Right atrium auricular region (tissue), 2 donors: Measurements from ENCODE around the gene HADHA. TPM values are rescaled to one million over a fixed set of nuclear protein-coding genes. Genes with fewer than 3 reads are reported as not detected.
A peak's percentile ranks its signal among the peaks of the same experiment; 100 is the strongest.

Experiments
- DNase-seq: peaks from one replicate; pipeline ENCODE4 v3.0.0-alpha.2; 2019; ENCODE audit warnings: low spot score
- H3K27ac ChIP-seq, 2 donors: fragments of 200-600 bp; sonication (generic); 1 replicate in 1 of 2; 2 replicates in 1 of 2; pipeline ENCODE4 v1.5.1; 2016 to 2019
- H3K27me3 ChIP-seq, 2 donors: fragments of 200-600 bp; sonication (generic); one replicate each; pipeline versions ENCODE4 v1.5.1 to v1.6.0; 2017 to 2019
- H3K36me3 ChIP-seq: fragments of 200-600 bp; sonication (generic); one replicate; pipeline ENCODE4 v1.5.1; 2016
- H3K4me1 ChIP-seq, 2 donors: fragments of 200-600 bp; sonication (generic); one replicate each; pipeline versions ENCODE4 v1.5.1 to v1.6.0; 2017 to 2019
- H3K4me3 ChIP-seq, 2 donors: fragments of 200-600 bp; sonication (generic); 1 replicate in 1 of 2; 2 replicates in 1 of 2; pipeline ENCODE4 v1.5.1; 2017 to 2019; ENCODE audit warnings: mild to moderate bottlenecking in 1 of 2, moderate library complexity in 1 of 2
- H3K9me3 ChIP-seq, 2 donors: fragments of 200-600 bp; sonication (generic); one replicate each; pipeline ENCODE4 v1.5.1; 2019
- CTCF ChIP-seq, 2 donors: fragments of 200-600 bp; sonication (generic); IDR thresholded peaks; one replicate each; pipeline ENCODE4 v1.5.1; 2019; ENCODE audit warnings: antibody characterized with exemption in 2 of 2
- total RNA-seq, 2 donors: library from RNA; depleted of rRNA; stranded (reverse); fragments of >200 nt; gene quantifications; one replicate each; pipeline ENCODE4 v1.1.0, GENCODE V29; 2016

HADHA gene
- total RNA-seq, 2 donors from 2014 or later, result 333 to 364 TPM

- peak overlapping the region in 1 of 2 donors; percentile 63 for H3K4me3 ChIP-seq
Measured at GRCh38 chr2:26185954-26186770, 58.3 kb downstream of the HADHA start.

GRCh38 chr2:26185304-26185928 lies 59.0 kb downstream of the HADHA start:
- Histone ChIP-seq H3K9me3 (no peaks in the 10 kb centered on the region), H3K4me1 (peaks cover 0 to 15% of the 10 kb centered on the region in 2 donors), H3K27ac (peak overlapping the region; percentile 59 to 60), H3K4me3 (peak overlapping the region; percentile 61 to 63), H3K36me3 (no peaks in the 10 kb centered on the region), H3K27me3 (no peaks in the 10 kb centered on the region)
- TF ChIP-seq CTCF (IDR thresholded peaks at IDR 0.05), result no peak
- no peak for DNase-seq

More at GRCh38 chr2:26185954-26186770, 58.3 kb downstream of the HADHA start:
- Histone ChIP-seq H3K36me3 (peaks cover 6% of the 10 kb centered on the region), H3K4me1 (peaks cover 0 to 15% of the 10 kb centered on the region in 2 donors), H3K27me3 (no peaks in the 10 kb centered on the region), H3K9me3 (no peaks in the 10 kb centered on the region), H3K27ac (no peak overlapping the region)
- no peak for TF ChIP-seq CTCF (IDR thresholded peaks at IDR 0.05)
- DNase-seq, result no peak

GRCh38 chr2:26184555-26185303 lies 59.7 kb downstream of the HADHA start:
- Histone ChIP-seq H3K27me3 (no peaks in the 10 kb centered on the region), H3K9me3 (no peaks in the 10 kb centered on the region), H3K36me3 (no peaks in the 10 kb centered on the region), H3K4me1 (peaks cover 0 to 17% of the 10 kb centered on the region in 2 donors), H3K4me3 (peak overlapping the region; percentile 61 to 63), H3K27ac (peak overlapping the region; percentile 59 to 60)
- peak; percentile 79 for DNase-seq
- TF ChIP-seq CTCF (IDR thresholded peaks at IDR 0.05), result peak; percentile 68 to 80

GRCh38 chr2:26184121-26184520 lies 60.3 kb downstream of the HADHA start:
- no peak for DNase-seq
- no peak for TF ChIP-seq CTCF (IDR thresholded peaks at IDR 0.05)
- H3K27me3 ChIP-seq, result no peaks in the 10 kb centered on the region
- H3K27ac ChIP-seq, result no peak overlapping the region
- H3K4me1 ChIP-seq, result peaks cover 0 to 23% of the 10 kb centered on the region in 2 donors
- no peaks in the 10 kb centered on the region for H3K9me3 ChIP-seq
- H3K4me3 ChIP-seq, result peak overlapping the region; percentile 44 to 63
- H3K36me3 ChIP-seq, result no peaks in the 10 kb centered on the region

- TF ChIP-seq CTCF (IDR thresholded peaks at IDR 0.05), result no peak
- Histone ChIP-seq H3K36me3 (no peaks in the 10 kb centered on the region), H3K27me3 (no peaks in the 10 kb centered on the region), H3K27ac (no peak overlapping the region), H3K4me3 (no peak overlapping the region), H3K9me3 (no peaks in the 10 kb centered on the region), H3K4me1 (peaks cover 0 to 31% of the 10 kb centered on the region in 2 donors)
- no peak for DNase-seq
Measured at GRCh38 chr2:26182887-26183630, 61.4 kb downstream of the HADHA start.
